ENCODE measurements around the gene MRPS9.

MRPS9 gene

DNA sequence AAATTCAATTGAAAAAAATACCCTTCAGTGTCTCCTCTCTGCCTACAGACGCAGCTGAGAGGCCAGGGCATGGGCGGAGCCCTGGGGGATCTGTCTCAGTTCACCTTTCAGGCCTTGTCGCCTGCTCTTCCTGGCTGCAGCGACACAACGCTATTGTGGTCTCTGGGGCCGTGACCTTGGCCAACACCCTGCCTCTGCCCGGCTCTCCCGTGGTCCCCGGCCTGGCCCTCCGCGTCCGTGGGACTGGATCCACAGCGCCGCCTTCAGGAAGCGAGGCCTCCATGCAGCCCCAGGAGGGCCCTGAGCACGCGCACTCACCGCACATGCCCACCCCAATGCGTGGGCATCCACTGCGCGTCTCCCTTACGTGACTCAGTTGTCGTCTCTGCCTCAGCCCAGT, 81.1 kb downstream of the MRPS9 start:
- in situ Hi-C loops (cut with MboI; ENCODE audit: low sequenced_read_pairs), result no loop called here

GRCh38 chr2:105121434-105121833, 83.6 kb downstream of the MRPS9 start:
- in situ Hi-C loops (cut with MboI; ENCODE audit: low sequenced_read_pairs), result no loop called here

- in situ Hi-C loops (cut with MboI; ENCODE audit: low sequenced_read_pairs), result no loop called here
These were observed 87.6 kb downstream of the MRPS9 start for GRCh38 chr2:105125428-105125827.

GRCh38 chr2:105125920-105126319, 88.1 kb downstream of the MRPS9 start:
- in situ Hi-C loops (cut with MboI; ENCODE audit: low sequenced_read_pairs), result no loop called here

DNA sequence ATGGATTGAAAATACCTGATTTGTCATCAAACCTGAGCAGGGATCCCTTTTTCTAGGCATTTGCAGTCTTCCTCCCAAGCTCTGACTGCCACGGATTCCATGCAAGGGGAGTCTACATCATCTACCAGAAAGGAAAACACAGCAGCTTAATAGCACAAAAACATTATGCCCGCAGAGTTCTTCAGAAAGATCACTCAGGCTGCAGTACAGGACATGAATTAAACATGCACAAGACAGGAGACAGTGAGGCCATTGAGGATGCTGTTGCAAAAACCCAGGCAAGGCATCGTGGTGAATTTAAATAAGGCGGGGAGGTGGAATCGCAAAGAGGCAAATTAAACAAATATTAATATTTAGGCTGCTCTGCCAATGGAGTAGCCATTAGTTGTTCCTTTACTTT, 88.5 kb downstream of the MRPS9 start:
- in situ Hi-C loops (cut with MboI; ENCODE audit: low sequenced_read_pairs), result no loop called here

- in situ Hi-C loops (cut with MboI; ENCODE audit: low sequenced_read_pairs), result no loop called here
These were observed 89.5 kb downstream of the MRPS9 start for GRCh38 chr2:105127289-105127915.

DNA sequence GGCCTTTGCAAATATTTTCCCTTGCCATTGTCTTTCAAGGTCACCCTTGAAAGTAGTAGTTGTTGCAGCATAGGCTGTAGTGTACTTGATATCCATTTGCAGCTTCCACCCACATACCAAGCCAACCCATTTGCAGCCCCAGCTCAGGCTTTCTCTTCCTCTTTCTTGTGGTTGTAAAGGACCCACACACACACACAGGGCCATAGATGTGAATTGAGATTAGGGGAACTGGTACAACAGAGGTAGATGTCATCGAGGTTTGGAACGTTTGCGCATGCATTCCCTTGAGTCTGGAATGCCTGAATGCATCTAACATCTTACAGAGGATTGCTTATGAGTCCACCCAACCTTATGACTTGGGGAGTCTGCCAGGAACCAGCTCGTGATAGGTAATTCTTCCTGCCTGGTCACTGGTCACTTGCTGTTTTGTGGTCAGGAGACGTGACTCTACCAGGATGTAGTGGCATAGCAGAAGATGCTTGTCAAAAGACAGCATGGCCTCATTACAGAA, 91.9 kb downstream of the MRPS9 start:
- in situ Hi-C loops (cut with MboI; ENCODE audit: low sequenced_read_pairs), result no loop called here

GRCh38 chr2:105130546-105130945, 92.7 kb downstream of the MRPS9 start:
- in situ Hi-C loops (cut with MboI; ENCODE audit: low sequenced_read_pairs), result no loop called here

GRCh38 chr2:105134081-105134480, 96.2 kb downstream of the MRPS9 start:
- in situ Hi-C loops (cut with MboI; ENCODE audit: low sequenced_read_pairs), result no loop called here

DNA sequence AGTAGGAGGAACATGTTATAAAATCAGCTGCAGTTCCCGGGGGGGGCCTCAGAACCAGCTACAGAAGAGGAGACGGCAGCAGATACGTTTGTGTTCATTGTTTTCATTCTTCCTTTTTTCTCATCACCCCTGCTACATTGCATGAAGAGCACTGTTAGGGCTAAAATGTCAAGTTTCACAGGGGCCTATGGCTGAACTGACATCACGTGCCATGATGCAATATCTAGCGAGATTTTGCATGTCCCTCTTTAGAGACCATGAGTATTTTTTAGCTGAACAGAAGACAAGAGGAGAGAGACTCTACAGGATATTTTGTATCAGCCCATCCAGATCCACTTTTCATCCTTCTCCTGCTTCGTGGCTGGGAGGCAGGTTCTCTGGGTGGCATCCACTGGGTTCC, 97.6 kb downstream of the MRPS9 start:
- in situ Hi-C loops (cut with MboI; ENCODE audit: low sequenced_read_pairs), result no loop called here

GRCh38 chr2:105136394-105136793, 98.5 kb downstream of the MRPS9 start:
- in situ Hi-C loops (cut with MboI; ENCODE audit: low sequenced_read_pairs), result no loop called here

DNA sequence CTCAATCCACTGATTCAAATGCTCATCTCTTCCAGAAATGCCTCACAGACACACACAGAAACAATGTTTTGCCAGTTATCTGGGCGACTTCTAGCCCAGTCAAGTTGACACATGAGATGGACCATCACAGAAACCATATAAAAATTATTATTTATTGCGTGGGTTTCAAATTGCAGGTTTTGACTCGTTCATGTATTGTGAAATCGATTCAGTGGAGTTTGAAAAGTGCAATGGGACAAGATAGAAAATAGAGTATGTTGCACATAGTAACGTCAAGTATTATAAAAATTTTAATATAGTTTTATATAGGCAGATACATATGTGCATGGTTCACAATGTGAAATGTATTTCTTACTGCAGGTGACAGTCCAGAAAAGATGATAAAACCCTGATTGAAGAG, 100.8 kb downstream of the MRPS9 start:
- in situ Hi-C loops (cut with MboI; ENCODE audit: low sequenced_read_pairs), result no loop called here

DNA sequence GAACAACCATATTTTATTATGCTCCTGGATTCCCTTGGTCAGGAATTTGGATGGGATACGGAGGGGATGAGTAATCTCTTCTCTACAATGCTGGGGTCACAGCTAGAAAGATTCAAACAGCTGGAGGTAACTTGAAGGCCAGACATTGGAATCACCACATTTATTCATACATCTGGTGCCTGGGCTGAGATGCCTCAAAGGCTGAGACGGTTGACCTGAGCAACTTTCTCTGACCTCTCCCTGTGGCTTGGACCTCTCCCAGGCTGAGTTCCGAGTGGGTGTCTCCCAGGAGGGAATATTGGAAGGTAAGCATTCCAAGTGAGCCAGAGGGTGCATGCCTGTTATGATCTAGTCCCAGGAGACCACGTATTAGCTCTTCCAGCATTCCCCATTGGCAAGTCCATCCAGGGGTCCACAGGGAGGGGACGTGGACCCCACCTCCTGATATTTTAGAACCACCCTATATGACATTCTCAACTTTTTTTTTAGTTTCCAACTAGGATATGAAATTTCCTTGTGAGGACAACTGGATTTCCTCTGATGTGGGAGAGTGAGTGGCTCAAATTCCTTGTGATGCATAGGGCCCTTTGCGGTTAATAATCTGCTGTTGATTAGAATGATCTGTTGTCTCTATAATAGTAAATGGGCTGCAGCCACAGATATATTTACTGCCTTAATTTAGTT, 101.8 kb downstream of the MRPS9 start:
- in situ Hi-C loops (cut with MboI; ENCODE audit: low sequenced_read_pairs), result no loop called here

GRCh38 chr2:105140240-105140568, 102.3 kb downstream of the MRPS9 start:
- in situ Hi-C loops (cut with MboI; ENCODE audit: low sequenced_read_pairs), result no loop called here

- in situ Hi-C loops (cut with MboI; ENCODE audit: low sequenced_read_pairs), result no loop called here
These were observed 103.3 kb downstream of the MRPS9 start for GRCh38 chr2:105141099-105141614.

DNA sequence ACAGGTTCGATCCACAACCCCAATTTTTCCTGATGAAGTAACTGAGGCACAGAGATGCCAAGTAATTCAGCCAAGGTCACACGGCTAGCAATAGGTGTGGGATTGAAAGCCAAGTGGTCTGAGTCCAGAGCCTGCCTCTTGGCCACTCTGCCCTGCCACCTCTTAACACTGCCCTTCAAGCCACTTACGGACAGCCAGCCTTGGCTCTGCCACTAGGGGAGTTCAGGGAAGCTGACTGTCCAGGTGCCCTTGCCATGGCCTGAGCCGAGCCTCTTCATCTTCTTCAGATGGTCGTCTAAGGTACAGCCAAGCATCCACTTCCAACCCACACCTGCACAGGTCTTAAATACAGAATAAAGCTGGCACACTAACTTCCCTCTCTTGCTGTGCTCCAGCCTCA, 104.4 kb downstream of the MRPS9 start:
- in situ Hi-C loops (cut with MboI; ENCODE audit: low sequenced_read_pairs), result no loop called here

DNA sequence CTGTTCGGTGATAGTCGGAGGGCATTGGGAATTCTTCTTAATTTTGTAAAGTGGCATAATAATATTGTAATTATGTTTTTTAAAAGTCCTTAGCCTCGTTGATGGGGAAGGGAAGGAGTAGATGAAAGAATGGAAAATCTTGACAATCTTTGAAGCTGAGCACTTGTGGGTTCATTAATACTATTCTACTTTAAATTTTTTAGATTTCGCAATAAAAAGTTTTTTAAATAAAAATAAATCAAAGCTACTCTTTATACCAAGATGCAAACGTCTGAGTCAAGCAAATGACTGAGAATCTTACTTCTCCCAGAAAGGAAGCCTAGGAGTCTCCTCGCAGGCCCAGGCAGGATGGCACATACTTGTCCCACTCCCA, 105.2 kb downstream of the MRPS9 start:
- in situ Hi-C loops (cut with MboI; ENCODE audit: low sequenced_read_pairs), result no loop called here

DNA sequence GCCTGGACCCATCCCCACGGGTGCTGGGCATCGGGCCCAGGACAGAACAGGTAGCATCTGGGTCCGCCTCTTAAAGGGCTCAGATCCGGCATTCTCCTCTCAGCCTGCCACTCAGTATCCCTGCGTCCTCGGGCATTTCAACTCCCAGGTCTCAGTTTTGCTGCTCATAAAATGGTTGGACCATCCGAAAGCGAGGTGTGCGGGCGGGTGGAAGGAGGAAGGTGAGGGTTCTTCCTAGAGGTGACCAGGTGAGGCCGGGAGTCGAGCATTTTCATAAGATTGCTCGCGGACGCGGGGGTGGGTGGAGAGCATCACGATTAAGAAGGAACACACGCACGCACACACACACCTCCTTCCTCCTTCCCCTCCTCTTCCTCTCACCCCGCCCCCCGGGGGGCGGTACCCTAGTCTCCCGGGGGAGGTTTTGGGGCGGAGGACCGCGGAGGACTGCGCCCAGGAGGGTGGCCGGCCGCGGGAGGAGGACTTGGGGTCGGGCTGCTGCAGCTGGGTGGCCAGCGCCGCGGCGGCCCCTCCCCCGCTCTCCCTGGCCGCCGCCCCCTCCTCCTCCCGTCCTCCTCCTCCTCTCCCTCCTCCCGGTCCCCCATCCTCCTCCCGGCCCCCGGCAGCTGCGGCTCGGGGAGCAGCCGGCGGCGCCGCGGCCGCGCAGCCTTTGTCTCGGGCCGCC, 105.7 kb downstream of the MRPS9 start:
- in situ Hi-C loops (cut with MboI; ENCODE audit: low sequenced_read_pairs), result no loop called here

DNA sequence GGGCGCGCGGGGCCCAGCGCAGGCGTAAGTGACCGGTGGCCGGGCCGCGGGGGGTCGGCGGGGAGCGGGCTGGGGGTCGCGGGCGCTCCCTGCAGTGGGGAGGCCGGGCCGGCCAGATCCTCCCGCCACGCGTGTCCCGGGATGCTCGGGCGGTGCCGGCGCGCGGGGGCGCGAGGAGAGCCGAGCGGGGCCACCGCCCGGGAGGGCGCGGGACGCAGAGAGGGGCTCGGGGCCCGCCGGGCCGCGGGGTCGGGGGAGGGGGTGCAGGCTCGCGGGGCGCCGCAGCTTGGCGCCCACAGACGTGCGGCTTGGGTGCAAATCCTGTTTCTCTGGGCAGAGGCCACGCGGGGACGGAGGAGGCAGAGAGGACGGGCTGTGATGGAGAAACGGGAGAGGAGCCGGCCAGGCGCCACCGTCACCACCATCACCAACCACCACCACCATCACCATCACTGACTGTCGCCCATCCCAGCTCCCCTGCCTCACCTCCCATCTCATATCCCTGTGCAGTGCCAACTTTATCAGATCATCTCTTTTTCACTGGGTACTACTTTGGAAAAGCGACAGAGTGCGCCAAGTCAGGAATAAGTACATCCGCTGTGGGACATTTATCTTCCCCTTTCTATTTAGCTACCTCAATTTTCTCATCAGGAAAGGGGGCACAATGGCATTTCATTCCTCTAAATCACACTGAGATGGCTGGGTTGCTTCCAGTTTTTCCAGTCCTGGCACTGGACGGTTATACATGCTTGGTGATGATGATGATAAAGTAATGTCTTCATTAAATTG, 106.5 kb downstream of the MRPS9 start:
- in situ Hi-C loops (cut with MboI; ENCODE audit: low sequenced_read_pairs), result no loop called here

GRCh38 chr2:105144941-105145300, 107.1 kb downstream of the MRPS9 start:
- in situ Hi-C loops (cut with MboI; ENCODE audit: low sequenced_read_pairs), result no loop called here

DNA sequence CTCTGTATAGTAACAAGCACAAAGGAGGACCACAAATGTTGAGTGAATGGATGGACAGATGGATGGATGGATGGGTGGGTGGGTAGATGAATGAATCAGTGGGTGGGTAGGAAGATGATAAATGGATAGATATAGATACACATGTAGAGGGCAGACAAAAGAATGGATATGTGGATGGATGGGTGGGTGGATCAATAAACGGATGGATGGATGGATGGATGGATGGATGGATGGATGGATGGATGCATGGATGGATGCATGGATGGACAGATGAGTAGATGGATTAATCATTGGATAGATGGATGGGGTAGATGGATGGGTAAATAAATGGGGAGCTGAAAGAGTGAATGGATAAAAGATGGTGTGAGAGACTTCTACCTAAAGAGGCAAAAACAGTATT, 111.4 kb downstream of the MRPS9 start:
- in situ Hi-C loops (cut with MboI; ENCODE audit: low sequenced_read_pairs), result no loop called here
